Measurements from ENCODE around the gene PTPRA.

GRCh38 chr20:2899243-2899642 is 26.0 kb downstream of the PTPRA start:
- no peak for TF ChIP-seq POLR2A (IDR thresholded peaks at IDR 0.05)
- TF ChIP-seq CTCF (IDR thresholded peaks at IDR 0.05) = no peak

Measured in right lobe of liver (tissue), 4 donors.